DND-41 (cell line): Measurements from ENCODE around the gene COBL.

Experiments
- ATAC-seq: fragments of 200-7000 bp; cut with Tn5 transposase; 3 replicates; pipeline ENCODE4 v1.9.1; 2021; ENCODE audit warnings: low read depth; ENCODE audit not compliant: insufficient read depth
- DNase-seq: peaks from one replicate; pipeline ENCODE4 v3.0.0-alpha.2; 2020
- H2AFZ ChIP-seq: 2 replicates; pipeline ENCODE4 v1.6.0; 2012; ENCODE audit warnings: low read depth, low read length
- H3K27ac ChIP-seq: 2 replicates; pipeline ENCODE4 v1.5.1; 2012; ENCODE audit warnings: low read length, inconsistent platforms
- H3K27me3 ChIP-seq: fragments of 200-600 bp; sonication (generic); 2 replicates; pipeline ENCODE4 v1.6.0; 2012; ENCODE audit warnings: low read length, mild to moderate bottlenecking, inconsistent platforms; ENCODE audit not compliant: insufficient read depth, poor library complexity
- H3K36me3 ChIP-seq: 2 replicates; pipeline ENCODE4 v1.5.1; 2012; ENCODE audit warnings: low read length, inconsistent platforms; ENCODE audit not compliant: insufficient read depth
- H3K4me1 ChIP-seq: 2 replicates; pipeline ENCODE4 v1.5.1; 2012; ENCODE audit warnings: mild to moderate bottlenecking, low read length; ENCODE audit not compliant: insufficient read depth
- H3K4me2 ChIP-seq: 2 replicates; pipeline ENCODE4 v1.6.0; 2012; ENCODE audit warnings: mild to moderate bottlenecking, moderate library complexity, low read length, inconsistent platforms; ENCODE audit not compliant: insufficient read depth
- H3K4me3 ChIP-seq, 2 experiments: fragments of 200-600 bp in 1 of 2; shearing (Covaris generic) in 1 of 2; 2 replicates each; pipeline ENCODE4 v1.5.1; 2012 to 2016; ENCODE audit warnings: inconsistent platforms in 2 of 2, low read length in 2 of 2, mild to moderate bottlenecking in 2 of 2, low read depth in 1 of 2, moderate library complexity in 1 of 2
- H3K79me2 ChIP-seq: 2 replicates; pipeline ENCODE4 v1.6.0; 2012; ENCODE audit warnings: low read length, inconsistent platforms; ENCODE audit not compliant: insufficient read depth
- H3K9ac ChIP-seq: 2 replicates; pipeline ENCODE4 v1.6.0; 2012; ENCODE audit warnings: low read depth, mild to moderate bottlenecking, inconsistent platforms, low read length, moderate library complexity
- H3K9me3 ChIP-seq: 2 replicates; pipeline ENCODE4 v1.5.1; 2012; ENCODE audit warnings: low read length, moderate library complexity, mild to moderate bottlenecking, inconsistent platforms; ENCODE audit not compliant: insufficient read depth, severe bottlenecking
- H4K20me1 ChIP-seq: 2 replicates; pipeline ENCODE4 v1.6.0; 2012; ENCODE audit warnings: low read length; ENCODE audit not compliant: insufficient read depth
- EZH2 ChIP-seq: IDR thresholded peaks from 3 replicates; pipeline ENCODE4 v1.6.1; 2012; ENCODE audit warnings: borderline replicate concordance, low read depth, mild to moderate bottlenecking, moderate library complexity, low read length, inconsistent platforms; ENCODE audit not compliant: severe bottlenecking
- TF ChIP-seq, protein P1 (sequence below): IDR thresholded peaks from 2 replicates; pipeline ENCODE4 v1.5.1; 2012; ENCODE audit warnings: borderline replicate concordance, low read length, moderate library complexity, mild to moderate bottlenecking; ENCODE audit not compliant: poor library complexity, severe bottlenecking; ENCODE audit errors: extremely low read depth

The COBL gene

DNA sequence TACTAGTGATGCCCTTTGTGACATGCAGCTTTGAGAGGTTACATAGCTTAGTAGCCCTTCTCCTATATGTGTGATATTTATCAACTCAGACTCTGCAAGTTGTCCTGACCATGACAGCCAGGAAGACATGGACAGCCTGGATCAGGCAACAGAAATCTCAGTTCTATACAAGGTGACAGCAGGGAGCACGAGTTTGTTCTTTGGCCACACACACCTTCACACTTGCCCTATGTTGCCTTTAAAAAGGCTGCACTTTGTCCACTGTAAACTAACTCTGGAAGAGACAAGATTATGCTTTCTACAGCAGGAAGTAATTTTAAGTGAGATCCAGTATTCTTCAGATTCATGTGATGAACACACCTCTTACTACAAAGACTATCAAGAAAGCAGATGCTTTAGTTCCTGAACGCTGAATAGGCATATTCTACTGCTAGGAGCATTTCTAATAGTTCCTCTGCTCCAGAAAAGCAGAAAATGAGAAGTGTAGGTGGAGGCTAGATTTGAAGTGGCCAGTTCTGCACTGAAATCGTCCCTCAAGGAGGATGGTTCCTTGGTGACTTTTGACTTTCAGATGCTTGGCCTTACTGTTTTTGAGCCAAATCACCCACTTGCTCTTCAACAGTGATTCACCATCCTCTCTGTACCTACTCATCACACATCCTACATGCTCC lies 239.2 kb downstream of the COBL start:
- TF ChIP-seq EZH2: no peak
- TF ChIP-seq, protein P1, sequence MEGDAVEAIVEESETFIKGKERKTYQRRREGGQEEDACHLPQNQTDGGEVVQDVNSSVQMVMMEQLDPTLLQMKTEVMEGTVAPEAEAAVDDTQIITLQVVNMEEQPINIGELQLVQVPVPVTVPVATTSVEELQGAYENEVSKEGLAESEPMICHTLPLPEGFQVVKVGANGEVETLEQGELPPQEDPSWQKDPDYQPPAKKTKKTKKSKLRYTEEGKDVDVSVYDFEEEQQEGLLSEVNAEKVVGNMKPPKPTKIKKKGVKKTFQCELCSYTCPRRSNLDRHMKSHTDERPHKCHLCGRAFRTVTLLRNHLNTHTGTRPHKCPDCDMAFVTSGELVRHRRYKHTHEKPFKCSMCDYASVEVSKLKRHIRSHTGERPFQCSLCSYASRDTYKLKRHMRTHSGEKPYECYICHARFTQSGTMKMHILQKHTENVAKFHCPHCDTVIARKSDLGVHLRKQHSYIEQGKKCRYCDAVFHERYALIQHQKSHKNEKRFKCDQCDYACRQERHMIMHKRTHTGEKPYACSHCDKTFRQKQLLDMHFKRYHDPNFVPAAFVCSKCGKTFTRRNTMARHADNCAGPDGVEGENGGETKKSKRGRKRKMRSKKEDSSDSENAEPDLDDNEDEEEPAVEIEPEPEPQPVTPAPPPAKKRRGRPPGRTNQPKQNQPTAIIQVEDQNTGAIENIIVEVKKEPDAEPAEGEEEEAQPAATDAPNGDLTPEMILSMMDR: no peak
- Histone ChIP-seq H3K36me3 (no peaks in the 10 kb centered on the region), H3K4me3 (no peak overlapping the region), H3K27ac (no peak overlapping the region), H2AFZ (no peak overlapping the region), H3K27me3 (no peaks in the 10 kb centered on the region), H3K4me2 (no peak overlapping the region), H3K4me1 (peaks cover 6% of the 10 kb centered on the region), H3K9ac (no peak overlapping the region), H3K9me3 (no peaks in the 10 kb centered on the region), H4K20me1 (no peaks in the 10 kb centered on the region), H3K79me2 (no peaks in the 10 kb centered on the region)
- no peak for ATAC-seq
- DNase-seq: no peak

DNA sequence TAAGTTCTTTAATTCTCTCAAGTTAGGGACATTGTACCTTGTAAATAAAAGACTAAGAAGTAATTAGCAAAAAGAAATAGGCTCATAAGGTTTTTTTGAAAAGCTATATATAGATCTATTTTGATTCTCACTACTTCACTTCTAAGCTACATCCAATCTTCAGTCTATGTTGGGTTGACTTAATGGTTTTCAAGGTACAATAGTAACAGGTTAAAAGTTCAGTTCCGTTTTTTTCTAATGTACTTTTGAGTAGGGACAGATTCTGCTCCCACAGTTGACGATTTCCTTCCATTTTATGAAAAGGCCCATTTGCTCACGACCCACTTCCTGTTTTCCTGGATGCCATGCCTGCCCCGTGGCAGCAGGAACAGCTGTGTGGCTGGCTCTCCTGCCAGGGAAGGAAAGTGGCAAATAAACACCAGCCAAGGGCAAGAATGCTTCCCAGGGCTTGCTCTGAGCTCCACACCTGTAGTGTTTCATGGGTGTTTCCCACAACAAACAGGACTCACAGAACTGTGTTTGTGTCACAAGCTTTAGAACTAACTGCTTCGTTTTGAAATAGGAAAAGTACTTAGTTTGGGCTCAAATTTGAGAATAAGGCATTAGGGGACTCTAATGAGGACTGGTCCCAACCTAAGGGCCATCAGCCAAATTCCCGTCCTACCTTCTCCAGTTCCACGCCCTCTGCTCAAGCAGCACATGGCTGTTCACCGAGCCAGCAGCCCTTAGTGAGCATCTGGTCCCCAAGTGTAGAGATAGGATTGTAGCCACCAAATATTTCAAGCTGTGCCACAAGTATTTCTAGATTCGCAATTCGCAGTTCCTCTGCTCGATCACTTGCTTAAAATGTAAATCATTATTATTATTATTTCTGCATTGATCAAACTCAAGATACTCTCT lies 240.7 kb downstream of the COBL start:
- no peak overlapping the region for H2AFZ ChIP-seq
- no peak overlapping the region for H3K27ac ChIP-seq
- no peaks in the 10 kb centered on the region for H3K79me2 ChIP-seq
- no peaks in the 10 kb centered on the region for H4K20me1 ChIP-seq
- H3K9me3 ChIP-seq: no peaks in the 10 kb centered on the region
- DNase-seq: no peak
- TF ChIP-seq EZH2: no peak
- TF ChIP-seq, protein P1: no peak
- no peaks in the 10 kb centered on the region for H3K27me3 ChIP-seq
- no peak overlapping the region for H3K4me2 ChIP-seq
- no peak overlapping the region for H3K9ac ChIP-seq
- ATAC-seq: no peak
- H3K4me1 ChIP-seq: peaks cover 6% of the 10 kb centered on the region
- no peaks in the 10 kb centered on the region for H3K36me3 ChIP-seq
- no peak overlapping the region for H3K4me3 ChIP-seq

DNA sequence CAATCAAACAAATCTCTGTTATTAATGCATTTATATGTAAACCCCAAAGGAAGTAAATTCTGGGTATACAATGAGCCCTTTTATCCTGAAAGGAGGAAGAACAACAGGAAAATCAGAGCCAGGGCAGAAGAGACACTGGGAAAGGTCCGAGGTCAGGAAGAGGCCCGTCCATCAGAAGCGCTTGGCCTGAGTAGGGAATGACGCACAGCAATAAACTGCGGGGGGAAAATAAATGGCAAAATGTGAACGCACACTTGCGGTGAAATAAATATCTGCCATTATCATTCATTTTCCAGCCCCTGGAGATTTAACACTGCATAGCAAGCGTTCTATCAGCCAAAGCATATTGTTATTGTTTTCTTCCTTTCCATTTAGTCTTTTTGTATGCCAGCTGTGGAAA lies 243.4 kb downstream of the COBL start:
- no peaks in the 10 kb centered on the region for H3K79me2 ChIP-seq
- ATAC-seq (no peak), DNase-seq (no peak)
- H4K20me1 ChIP-seq: no peaks in the 10 kb centered on the region
- peaks cover 6% of the 10 kb centered on the region for H3K4me1 ChIP-seq
- H2AFZ ChIP-seq: no peak overlapping the region
- TF ChIP-seq, protein P1: no peak
- TF ChIP-seq EZH2: no peak
- H3K4me2 ChIP-seq: no peak overlapping the region
- no peak overlapping the region for H3K9ac ChIP-seq
- H3K4me3 ChIP-seq: no peak overlapping the region
- no peaks in the 10 kb centered on the region for H3K36me3 ChIP-seq
- H3K9me3 ChIP-seq: no peaks in the 10 kb centered on the region
- peaks cover 4% of the 10 kb centered on the region for H3K27me3 ChIP-seq
- H3K27ac ChIP-seq: no peak overlapping the region
